ENCODE results near the gene TESK2.
"Not testable (repeated sequence)": the region's sequence is repeated elsewhere in the genome, so short reads cannot be mapped to it uniquely, and the experiment has no call there.

TESK2 gene, protein sequence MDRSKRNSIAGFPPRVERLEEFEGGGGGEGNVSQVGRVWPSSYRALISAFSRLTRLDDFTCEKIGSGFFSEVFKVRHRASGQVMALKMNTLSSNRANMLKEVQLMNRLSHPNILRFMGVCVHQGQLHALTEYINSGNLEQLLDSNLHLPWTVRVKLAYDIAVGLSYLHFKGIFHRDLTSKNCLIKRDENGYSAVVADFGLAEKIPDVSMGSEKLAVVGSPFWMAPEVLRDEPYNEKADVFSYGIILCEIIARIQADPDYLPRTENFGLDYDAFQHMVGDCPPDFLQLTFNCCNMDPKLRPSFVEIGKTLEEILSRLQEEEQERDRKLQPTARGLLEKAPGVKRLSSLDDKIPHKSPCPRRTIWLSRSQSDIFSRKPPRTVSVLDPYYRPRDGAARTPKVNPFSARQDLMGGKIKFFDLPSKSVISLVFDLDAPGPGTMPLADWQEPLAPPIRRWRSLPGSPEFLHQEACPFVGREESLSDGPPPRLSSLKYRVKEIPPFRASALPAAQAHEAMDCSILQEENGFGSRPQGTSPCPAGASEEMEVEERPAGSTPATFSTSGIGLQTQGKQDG

DNA sequence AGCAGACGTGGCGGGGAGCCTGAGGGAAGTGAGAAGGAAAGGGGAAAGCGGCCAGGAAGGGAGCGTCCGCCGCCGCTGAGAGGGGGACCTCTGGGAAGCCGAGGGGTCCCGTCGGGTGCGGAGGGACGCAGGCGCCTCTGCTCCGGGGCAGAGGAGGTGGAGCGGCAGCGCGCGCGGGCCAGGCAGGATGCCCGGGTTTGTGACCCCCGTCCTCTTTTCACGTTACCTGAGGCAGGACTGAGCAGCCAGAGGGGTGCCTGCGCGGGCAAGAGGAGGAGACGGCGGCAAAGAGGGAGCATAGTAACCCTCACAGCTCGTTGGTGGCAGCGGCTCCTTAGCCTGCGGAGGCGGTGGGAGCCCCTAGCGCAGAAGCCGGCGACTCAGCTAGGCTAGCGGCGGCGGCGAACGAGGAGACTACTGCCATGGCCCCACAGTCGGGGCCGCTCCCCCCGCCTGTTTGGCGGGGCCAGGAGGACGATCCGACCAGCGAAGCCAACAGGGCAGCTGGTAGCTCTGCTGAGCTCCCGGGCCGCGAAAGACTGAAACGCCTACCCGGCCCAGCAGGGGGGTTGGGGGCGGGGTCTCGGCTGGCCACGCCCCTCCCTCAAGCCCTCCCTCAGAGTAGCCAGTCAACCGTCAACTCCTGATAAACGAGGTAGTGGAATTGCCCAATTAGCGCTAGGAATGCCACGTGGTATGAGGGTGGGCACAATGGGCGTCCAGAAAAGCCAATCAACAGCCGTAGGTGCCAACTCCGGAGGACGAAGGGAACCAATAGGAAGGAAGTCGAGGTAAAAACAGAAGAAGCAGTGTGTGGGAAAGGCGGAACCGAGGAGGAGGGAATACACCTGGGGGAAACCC, at the start of gene TESK2:
Gene TESK2, minus strand, starts transcription at position 538 of the 861 bp plus-strand sequence. CDS start 33,378 bp downstream, outside the sequence.
- DNase-seq (ENCODE audit: low read depth in 2 of 3, low spot score in 2 of 3): peak; percentile 81 to 89 (median 88)

DNA sequence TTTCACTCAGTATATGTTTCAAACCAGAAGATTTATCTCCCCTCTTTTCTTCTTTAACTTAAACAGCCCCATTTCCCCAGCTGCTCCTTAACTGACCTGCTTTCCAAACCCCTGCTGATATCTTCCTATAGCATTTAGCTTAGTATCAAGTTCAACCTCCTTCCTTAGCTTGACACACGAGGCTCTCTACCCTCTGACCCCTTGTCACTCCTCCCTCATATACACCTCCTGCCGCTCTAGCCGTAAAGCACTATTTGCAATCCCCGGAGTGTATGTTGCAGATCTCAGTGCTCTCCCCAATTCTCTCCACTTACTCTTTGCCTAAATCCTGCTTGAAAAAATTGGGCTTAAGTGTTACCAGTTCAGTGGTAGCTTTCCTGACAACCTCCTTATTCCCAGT, 45.9 kb upstream of the TESK2 start:
- no peak for DNase-seq (ENCODE audit: low read depth in 2 of 3, low spot score in 2 of 3)

- DNase-seq (ENCODE audit: low read depth in 2 of 3, low spot score in 2 of 3): no peak
Observed at GRCh38 chr1:45535988-45536766, 45.2 kb upstream of the TESK2 start.

DNA sequence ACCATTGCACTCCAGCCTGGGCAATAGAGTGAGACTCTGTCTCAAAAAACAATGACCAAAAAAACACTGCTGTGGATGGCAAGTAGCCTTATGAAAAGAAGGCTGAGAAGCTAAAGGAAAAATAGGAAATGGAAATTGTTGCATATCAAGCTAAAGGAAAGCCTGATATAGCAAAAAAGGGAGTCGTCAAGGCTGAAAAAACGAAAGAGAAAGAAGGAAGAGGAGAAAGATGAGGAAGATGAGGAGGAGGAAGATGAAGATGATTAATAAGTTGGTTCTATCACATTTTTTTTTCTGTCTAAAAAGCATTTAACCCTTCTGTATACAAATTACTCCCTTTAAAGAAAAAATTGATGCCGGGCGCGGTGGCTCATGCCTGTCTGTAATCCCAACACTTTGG, 40.9 kb upstream of the TESK2 start:
- no peak for DNase-seq (ENCODE audit: low read depth in 2 of 3, low spot score in 2 of 3)

- DNase-seq (ENCODE audit: low read depth in 2 of 3, low spot score in 2 of 3): no peak
Observed at GRCh38 chr1:45530632-45531135, 39.7 kb upstream of the TESK2 start.

GRCh38 chr1:45526135-45526644, 35.2 kb upstream of the TESK2 start:
- no peak for DNase-seq (ENCODE audit: low read depth in 2 of 3, low spot score in 2 of 3)

DNA sequence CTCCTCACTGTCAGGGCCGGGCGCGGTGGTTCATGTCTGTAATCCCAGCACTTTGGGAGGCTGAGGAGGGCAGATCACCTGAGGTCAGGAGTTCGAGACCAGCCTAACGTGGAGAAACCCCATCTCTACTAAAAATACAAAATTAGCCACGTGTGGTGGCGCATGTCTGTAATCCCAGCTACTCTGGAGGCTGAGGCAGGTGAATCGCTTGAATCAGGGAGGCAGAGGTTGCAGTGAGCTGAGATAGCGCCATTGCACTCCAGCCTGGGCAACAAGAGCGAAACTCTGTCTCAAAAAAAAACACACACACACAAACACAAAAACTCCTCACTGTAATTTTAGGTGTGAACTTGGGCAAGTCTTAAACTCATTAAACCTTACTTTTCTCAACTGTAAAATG, 33.0 kb upstream of the TESK2 start:
- not testable (repeated sequence) for DNase-seq (ENCODE audit: low read depth in 2 of 3, low spot score in 2 of 3)

GRCh38 chr1:45523516-45523915, 32.6 kb upstream of the TESK2 start:
- not testable (repeated sequence) for DNase-seq (ENCODE audit: low read depth in 2 of 3, low spot score in 2 of 3)

DNA sequence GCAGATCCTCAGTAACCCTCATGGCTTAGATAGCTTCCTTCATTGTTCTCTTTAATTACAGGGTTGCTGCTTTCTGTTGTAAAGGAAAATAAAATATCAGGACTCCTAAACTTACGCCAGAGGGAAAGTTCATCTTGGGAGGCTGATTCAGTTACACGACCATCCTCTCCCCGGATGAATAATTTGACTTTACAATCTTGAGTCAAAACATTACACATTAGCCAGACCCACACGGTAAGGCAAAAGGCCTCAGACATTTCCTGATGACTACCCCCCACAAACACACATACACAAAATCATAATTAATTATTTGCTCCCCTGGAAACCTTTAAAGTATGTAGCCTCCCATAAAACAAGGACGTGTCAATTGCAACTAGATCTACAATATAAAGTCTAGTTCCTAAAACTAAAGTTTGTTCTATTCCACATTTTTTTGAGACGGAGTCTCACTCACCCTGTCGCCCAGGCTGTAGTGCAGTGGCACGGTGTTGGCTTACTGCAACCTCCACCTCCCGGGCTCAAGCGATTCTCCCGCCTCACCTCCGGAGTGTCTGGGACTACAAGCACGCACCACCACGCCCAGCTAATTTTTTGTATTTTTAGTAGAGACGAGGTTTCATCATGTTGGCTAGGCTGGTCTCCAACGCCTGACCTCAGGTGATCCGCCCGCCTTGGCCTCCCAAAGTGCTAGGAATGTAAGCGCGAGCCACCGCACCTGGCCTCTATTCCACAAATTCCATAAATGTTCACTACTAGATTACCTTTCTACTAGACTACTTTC, 31.6 kb upstream of the TESK2 start:
- DNase-seq (ENCODE audit: low read depth in 2 of 3, low spot score in 2 of 3): no peak

GRCh38 chr1:45521413-45522323, 30.7 kb upstream of the TESK2 start, which contains the start of gene PRDX1:
Gene PRDX1, minus strand, starts transcription at chr1:45521884. Its CDS starts 2,841 bp downstream, at chr1:45519043.
- peak; percentile 92 to 100 (median 100) for DNase-seq (ENCODE audit: low read depth in 2 of 3, low spot score in 2 of 3)

DNA sequence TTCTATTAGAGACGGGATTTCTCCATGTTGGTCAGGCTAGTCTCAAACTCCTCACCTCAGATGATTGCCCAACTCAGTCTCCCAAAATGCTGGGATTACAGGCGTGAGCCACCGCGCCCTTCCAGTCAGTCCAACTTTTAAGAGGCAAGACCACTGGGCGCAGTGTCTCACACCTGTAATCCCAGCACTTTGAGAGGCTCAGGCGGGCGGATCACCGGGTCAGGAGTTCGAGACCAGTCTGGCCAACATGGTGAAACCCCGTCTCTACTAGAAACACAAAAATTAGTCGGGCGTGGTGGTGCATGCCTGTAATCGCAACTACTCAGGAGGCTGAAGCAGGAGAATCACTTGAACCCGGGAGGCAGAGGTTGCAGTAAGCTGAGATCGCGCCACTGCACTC, 28.8 kb upstream of the TESK2 start:
- not testable (repeated sequence) for DNase-seq (ENCODE audit: low read depth in 2 of 3, low spot score in 2 of 3)

DNA sequence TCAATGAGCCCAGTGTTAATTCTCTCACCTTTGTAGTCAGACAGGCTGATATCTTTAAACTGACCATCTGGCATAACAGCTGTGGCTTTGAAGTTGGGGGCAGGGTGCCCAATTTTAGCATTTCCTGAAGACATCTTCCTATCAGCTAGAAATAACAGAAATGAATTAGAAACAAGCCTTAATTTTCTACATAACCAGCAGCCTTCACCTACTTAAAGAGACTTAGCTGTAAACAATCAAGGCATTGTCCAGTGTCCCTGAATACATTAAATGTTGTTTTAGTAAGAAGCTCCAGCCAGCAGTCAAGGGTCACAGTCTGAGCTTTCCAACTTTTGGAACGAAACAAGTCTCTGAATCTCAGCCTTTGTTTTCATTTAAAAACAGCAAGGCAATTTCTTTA, 27.9 kb upstream of the TESK2 start:
- no peak for DNase-seq (ENCODE audit: low read depth in 2 of 3, low spot score in 2 of 3)

- not testable (repeated sequence) for DNase-seq (ENCODE audit: low read depth in 2 of 3, low spot score in 2 of 3)
Observed at GRCh38 chr1:45518366-45518765, 27.4 kb upstream of the TESK2 start.

GRCh38 chr1:45516465-45516864, 25.5 kb upstream of the TESK2 start:
- DNase-seq (ENCODE audit: low read depth in 2 of 3, low spot score in 2 of 3): no peak

DNA sequence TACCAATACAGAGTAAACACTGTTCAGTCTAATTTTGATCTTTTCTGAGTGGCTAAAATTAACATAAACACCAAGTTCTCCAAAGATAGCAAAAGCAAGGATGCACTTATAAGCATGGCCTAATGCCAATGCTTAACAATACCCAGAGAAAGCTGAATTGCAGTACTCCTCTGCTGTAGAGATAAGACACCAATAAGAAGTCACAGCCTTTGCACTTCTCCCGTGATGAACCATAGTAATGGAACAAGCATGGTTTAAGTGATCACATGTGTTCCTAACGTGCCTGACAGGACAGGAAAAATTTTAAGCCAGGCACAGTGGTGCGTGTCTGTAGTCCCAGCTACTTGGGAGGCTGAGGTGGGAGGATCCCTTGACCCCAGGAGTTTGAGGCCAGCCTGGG, 25.1 kb upstream of the TESK2 start:
- no peak for DNase-seq (ENCODE audit: low read depth in 2 of 3, low spot score in 2 of 3)

DNA sequence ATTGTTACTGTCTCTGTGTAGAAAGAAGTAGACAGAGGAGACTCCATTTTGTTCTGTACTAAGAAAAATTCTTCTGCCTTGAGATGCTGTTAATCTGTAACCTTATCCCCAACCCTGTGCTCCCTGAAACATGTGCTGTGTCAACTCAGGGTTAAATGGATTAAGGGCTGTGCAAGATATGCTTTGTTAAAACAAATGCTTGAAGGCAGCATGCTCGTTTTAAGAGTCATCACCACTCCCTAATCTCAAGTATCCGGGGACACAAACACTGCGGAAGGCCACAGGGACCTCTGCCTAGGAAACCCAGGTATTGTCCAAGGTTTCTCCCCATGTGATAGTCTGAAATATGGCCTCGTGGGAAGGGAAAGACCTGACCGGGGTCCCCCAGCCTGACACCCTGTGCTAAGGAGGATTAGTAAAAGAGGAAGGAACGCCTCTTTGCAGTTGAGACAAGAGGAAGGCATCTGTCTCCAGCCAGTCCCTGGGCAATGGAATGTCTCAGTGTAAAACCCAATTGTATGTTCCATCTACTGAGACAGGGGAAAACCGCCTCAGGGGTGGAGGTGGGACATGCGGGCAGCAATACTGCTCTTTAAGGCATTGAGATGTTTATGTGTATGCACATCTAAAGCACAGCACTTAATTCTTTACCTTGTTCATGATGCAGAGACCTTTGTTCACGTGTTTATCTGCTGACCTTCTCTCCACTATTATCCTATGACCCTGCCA, 22.7 kb upstream of the TESK2 start:
- DNase-seq (ENCODE audit: low read depth in 2 of 3, low spot score in 2 of 3): not testable (repeated sequence)

DNA sequence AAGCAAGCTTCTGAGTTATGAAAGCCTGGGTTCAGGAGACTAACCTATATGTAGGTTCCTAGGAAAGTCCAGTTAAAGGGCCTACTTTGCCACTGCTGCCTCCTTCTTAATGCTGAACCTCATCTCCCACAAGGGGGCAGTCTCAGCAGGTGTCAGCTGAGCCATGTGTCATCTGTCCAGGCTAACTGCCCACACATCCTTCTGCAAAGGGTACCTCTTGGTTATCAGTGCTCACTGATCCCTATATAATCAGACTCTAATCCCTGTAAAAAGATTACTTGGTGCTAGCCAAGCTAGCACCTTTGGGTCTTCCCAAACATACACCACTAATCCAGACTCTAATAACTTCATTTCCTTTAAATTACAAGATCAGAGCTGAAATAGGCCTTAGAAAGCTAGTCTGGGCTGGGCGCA, 21.7 kb upstream of the TESK2 start:
- DNase-seq (ENCODE audit: low read depth in 2 of 3, low spot score in 2 of 3): no peak

DNA sequence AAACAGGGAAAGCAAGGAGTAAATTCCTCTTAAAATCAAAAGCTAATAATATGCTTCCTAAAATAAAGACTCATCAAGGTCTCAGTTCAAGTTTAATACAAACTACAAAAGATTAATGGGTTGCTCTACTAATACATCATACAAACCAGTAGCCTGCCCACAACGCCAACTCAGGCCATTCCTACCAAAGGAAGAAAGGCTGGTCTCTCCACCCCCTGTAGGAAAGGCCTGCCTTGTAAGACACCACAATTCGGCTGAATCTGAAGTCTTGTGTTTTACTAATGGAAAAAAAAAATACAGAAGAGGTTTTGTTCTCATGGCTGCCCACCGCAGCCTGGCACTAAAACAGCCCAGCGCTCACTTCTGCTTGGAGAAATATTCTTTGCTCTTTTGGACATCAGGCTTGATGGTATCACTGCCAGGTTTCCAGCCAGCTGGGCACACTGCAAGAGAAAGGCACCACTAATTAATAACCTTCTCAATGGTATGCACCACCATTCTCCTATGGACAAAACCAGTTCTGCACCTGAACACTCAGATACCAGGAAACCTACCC, 20.1 kb upstream of the TESK2 start:
- DNase-seq (ENCODE audit: low read depth in 2 of 3, low spot score in 2 of 3): no peak
